CD4-positive, CD25-positive, alpha-beta regulatory T cell (primary cell): ENCODE results near the gene IRS2. TPM values are rescaled to one million over a fixed set of nuclear protein-coding genes. Genes with fewer than 3 reads are reported as not detected.

Experiments used
- ATAC-seq, 2 donors: fragments of 150-1000 bp; cut with Tn5 transposase; one replicate each; pipeline ENCODE4 v1.10.0; 2021; ENCODE audit warnings: low read depth in 2 of 2, moderate number of reproducible peaks in 2 of 2, moderate library complexity in 1 of 2
- DNase-seq, 3 donors: peaks; one replicate each; pipeline versions ENCODE4 v3.0.0 to v3.0.0-alpha.2; 2012 to 2022; ENCODE audit warnings: mixed read lengths in 1 of 3
- H3K27ac ChIP-seq: one replicate; pipeline ENCODE4 v1.7.0; 2013; ENCODE audit warnings: mild to moderate bottlenecking, low read length; ENCODE audit not compliant: insufficient read depth, poor library complexity, severe bottlenecking
- H3K27me3 ChIP-seq: one replicate; pipeline ENCODE4 v1.7.0; 2013; ENCODE audit warnings: low read length; ENCODE audit not compliant: control insufficient read depth, insufficient read depth
- H3K36me3 ChIP-seq: one replicate; pipeline ENCODE4 v1.7.0; 2013; ENCODE audit warnings: mild to moderate bottlenecking, low read length, moderate library complexity; ENCODE audit not compliant: control insufficient read depth, insufficient read depth
- H3K4me1 ChIP-seq: 2 replicates; pipeline ENCODE4 v1.7.0; 2013; ENCODE audit warnings: mild to moderate bottlenecking, low read length; ENCODE audit not compliant: insufficient read depth, control insufficient read depth, poor library complexity, severe bottlenecking
- H3K4me3 ChIP-seq: one replicate; pipeline ENCODE4 v1.7.0; 2013; ENCODE audit warnings: low read depth, mild to moderate bottlenecking, low read length, moderate library complexity
- H3K9me3 ChIP-seq, 2 experiments: 1 replicate in 1 of 2; 2 replicates in 1 of 2; pipeline ENCODE4 v1.7.0; 2013; ENCODE audit warnings: low read length in 2 of 2, mild to moderate bottlenecking in 1 of 2, moderate library complexity in 1 of 2; ENCODE audit not compliant: control insufficient read depth in 2 of 2
- H3K27ac Mint-ChIP-seq, 3 donors: one replicate each; pipeline ENCODE4 v1.8.0; 2020 to 2022; ENCODE audit warnings: mild to moderate bottlenecking in 3 of 3, mixed read lengths in 3 of 3, moderate library complexity in 2 of 3
- H3K27me3 Mint-ChIP-seq: one replicate; pipeline ENCODE4 v1.8.0; 2022; ENCODE audit warnings: mild to moderate bottlenecking, mixed read lengths
- H3K36me3 Mint-ChIP-seq: one replicate; pipeline ENCODE4 v1.8.0; 2020; ENCODE audit warnings: mixed read lengths
- H3K4me1 Mint-ChIP-seq, 4 donors: one replicate each; pipeline ENCODE4 v1.8.0; 2020 to 2022; ENCODE audit warnings: mixed read lengths in 4 of 4, mild to moderate bottlenecking in 1 of 4
- H3K4me3 Mint-ChIP-seq, 4 donors: one replicate each; pipeline ENCODE4 v1.8.0; 2020 to 2022; ENCODE audit warnings: mild to moderate bottlenecking in 4 of 4, mixed read lengths in 4 of 4, moderate library complexity in 3 of 4
- H3K9me3 Mint-ChIP-seq, 7 donors: one replicate each; pipeline ENCODE4 v1.8.0; 2020 to 2022; ENCODE audit warnings: mixed read lengths in 7 of 7, mild to moderate bottlenecking in 3 of 7, moderate library complexity in 2 of 7
- polyA plus RNA-seq, 4 donors: library from polyadenylated mRNA; unstranded; fragments of 300-500 nt; fragmentation: Illumina TruSeq; gene quantifications; one replicate each; pipeline ENCODE4 v1.2.3, GENCODE V29; 2021
- total RNA-seq: library from RNA; stranded (reverse); gene quantifications from one replicate; pipeline ENCODE4 v1.2.3, GENCODE V29; 2022

IRS2 gene
- total and polyA plus RNA-seq, 5 donors from 2014 or later = 1.9 to 86.7 (median 2.7) TPM

DNA sequence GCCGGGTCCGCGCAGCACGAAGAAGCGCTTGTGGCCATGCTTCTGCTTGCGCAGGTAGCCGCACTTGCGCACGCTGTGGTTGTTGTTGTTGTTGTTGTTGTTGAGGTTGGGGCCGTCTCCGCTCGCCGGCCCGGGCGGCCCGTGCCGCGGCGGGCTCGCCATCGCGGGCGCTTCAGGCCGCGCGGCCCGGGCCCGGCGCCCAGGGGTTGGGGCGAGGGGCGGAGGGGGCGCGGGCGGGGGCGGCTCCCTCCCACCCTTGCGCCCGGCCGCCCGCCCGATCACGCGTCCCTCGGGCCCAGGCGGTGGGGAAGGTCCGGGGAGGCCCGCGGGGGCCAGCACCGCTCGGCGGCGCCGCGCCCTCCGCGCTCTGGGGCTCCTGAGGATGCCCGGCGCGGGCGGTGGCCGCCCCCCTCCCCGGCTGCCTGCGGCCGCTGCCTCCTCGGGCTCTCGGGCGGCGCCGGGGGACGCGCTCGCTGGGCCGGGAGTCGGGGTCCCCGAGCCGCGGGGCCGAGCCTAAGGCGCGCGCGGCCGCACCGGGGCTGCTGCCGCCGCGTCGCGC, 412 bp downstream of the IRS2 start:
- Mint-ChIP-seq H3K4me1 (peaks cover 11 to 25% (median 22%) of the 10 kb centered on the region in 4 donors), H3K27ac (peak overlapping the region in 1 of 3 donors; percentile 78), H3K4me3 (peak overlapping the region; percentile 68 to 94 (median 80)), H3K9me3 (peaks cover 0 to 3% (median 0%) of the 10 kb centered on the region in 7 donors), H3K27me3 (peaks cover 14% of the 10 kb centered on the region), H3K36me3 (peaks cover 3% of the 10 kb centered on the region)
- Histone ChIP-seq H3K27ac (peak overlapping the region; percentile 61), H3K4me3 (no peak overlapping the region), H3K4me1 (peaks cover 15% of the 10 kb centered on the region), H3K36me3 (peaks cover 3% of the 10 kb centered on the region), H3K27me3 (peaks cover 3% of the 10 kb centered on the region), H3K9me3 (no peaks in the 10 kb centered on the region)
- DNase-seq (peak in 1 of 3 donors; percentile 51), ATAC-seq (peak; percentile 10 to 13)

DNA sequence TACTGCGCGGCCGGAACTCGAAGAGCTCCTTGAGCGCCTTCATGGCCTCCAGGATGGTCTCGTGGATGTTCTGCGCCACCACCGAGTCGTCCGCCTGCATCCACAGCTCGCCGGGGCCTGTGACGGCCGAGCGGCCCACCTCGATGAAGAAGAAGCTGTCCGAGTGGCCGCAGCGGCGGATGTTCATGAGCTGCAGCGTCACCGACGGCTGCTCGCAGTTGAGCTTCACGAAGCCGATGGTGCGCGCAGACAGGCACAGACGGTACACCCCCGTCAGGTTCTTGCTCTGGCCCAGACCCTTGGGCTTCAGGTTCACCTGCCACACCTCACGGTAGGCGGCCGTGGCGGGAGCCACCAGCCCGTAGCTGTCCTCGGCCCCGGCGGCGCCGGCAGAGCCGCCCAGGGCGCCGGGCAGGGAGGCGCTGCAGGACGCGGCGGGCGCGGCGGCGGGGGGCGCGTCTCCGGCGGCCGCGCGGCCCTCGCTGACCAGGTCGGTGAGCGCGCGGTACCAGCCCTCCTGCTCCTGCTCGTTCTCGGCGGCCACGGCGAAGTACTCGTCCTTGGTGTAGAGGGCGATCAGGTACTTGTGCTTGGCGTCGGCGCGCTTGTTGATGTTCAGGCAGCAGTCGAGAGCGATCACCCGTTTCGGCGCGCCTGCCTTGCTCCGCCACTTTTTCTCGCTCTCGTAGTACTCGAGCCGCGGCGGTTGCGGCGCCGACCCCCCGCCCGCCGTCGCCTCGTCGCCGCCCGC, 1.1 kb downstream of the IRS2 start:
- H3K27me3 ChIP-seq = peaks cover 3% of the 10 kb centered on the region
- Mint-ChIP-seq H3K27me3 (peaks cover 10% of the 10 kb centered on the region), H3K9me3 (peaks cover 0 to 3% (median 0%) of the 10 kb centered on the region in 7 donors), H3K4me1 (peaks cover 11 to 28% (median 26%) of the 10 kb centered on the region in 4 donors), H3K4me3 (peak overlapping the region; percentile 81 to 85 (median 82)), H3K36me3 (peaks cover 8% of the 10 kb centered on the region), H3K27ac (peak overlapping the region in 2 of 3 donors; percentile 60 to 83)
- no peaks in the 10 kb centered on the region for H3K9me3 ChIP-seq
- H3K36me3 ChIP-seq = peaks cover 3% of the 10 kb centered on the region
- H3K4me1 ChIP-seq = peaks cover 21% of the 10 kb centered on the region
- peak overlapping the region; percentile 40 for H3K4me3 ChIP-seq
- DNase-seq (peak in 2 of 3 donors; percentile 54 to 68), ATAC-seq (peak in 1 of 2 donors; percentile 0)
- peak overlapping the region; percentile 61 for H3K27ac ChIP-seq

DNA sequence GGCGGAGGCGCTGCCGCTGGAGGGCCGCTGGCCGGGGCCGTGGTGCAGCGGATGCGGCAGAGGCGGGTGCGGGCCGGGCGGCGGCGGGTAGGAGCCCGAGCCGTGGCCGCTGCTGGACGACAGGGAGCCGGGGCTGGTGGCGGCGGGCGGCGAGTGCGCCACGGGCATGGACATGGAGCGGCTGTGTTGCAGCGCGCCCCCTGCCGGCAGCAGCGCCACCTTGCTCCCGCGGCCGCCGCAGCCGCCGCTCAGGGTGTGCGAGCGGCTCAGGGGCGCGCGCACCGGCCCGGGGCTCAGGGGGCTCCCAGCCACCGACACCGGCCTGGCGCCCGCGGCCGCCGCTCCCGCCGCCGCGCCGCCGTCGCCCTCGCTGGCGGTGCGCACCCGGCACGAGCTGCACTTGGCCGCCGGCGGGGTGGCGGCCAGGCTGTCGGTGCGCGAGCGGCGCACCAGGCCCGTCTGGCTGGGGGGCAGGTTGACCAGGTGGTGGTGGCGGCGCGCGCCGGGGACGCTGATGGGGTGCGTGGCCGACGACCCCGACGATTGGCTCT, 1.7 kb downstream of the IRS2 start:
- peak overlapping the region in 2 of 3 donors; percentile 60 to 83 for H3K27ac Mint-ChIP-seq
- H3K4me3 ChIP-seq = peak overlapping the region; percentile 40
- H3K9me3 Mint-ChIP-seq = peaks cover 0 to 3% (median 0%) of the 10 kb centered on the region in 7 donors
- DNase-seq (peak; percentile 40 to 67 (median 67)), ATAC-seq (peak in 1 of 2 donors; percentile 15)
- H3K9me3 ChIP-seq = no peaks in the 10 kb centered on the region
- H3K4me1 ChIP-seq = peaks cover 28% of the 10 kb centered on the region
- H3K27me3 Mint-ChIP-seq = peaks cover 10% of the 10 kb centered on the region
- H3K27me3 ChIP-seq = peaks cover 3% of the 10 kb centered on the region
- H3K36me3 ChIP-seq = peaks cover 3% of the 10 kb centered on the region
- peak overlapping the region; percentile 81 to 85 (median 82) for H3K4me3 Mint-ChIP-seq
- H3K4me1 Mint-ChIP-seq = peaks cover 18 to 35% (median 31%) of the 10 kb centered on the region in 4 donors
- H3K27ac ChIP-seq = no peak overlapping the region
- H3K36me3 Mint-ChIP-seq = peaks cover 8% of the 10 kb centered on the region

DNA sequence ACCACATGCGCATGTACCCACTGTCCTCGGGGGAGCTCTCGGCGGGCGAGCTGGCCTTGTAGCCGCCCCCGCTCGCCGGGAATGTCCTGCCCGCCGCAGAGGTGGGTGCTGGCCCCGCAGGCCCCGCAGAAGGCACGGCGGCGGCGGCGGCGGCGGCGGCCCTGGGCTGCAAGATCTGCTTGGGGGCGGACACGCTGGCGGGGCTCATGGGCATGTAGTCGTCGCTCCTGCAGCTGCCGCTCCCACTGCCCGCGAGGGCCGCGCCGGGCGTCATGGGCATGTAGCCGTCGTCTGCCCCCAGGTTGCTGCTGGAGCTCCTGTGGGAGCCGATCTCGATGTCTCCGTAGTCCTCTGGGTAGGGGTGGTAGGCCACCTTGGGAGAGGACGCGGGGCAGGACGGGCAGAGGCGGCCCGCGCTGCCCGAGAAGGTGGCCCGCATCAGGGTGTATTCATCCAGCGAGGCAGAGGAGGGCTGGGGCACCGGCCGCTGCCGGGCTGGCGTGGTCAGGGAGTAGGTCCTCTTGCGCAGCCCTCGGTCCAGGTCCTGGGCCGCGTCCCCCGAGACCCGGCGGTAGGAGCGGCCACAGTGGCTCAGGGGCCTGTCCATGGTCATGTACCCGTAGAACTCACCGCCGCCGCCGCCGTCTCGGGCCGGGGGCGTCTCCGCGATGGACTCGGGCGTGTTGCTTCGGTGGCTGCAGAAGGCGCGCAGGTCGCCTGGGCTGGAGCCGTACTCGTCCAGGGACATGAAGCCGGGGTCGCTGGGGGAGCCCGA, 2.4 kb downstream of the IRS2 start:
- Mint-ChIP-seq H3K4me1 (peaks cover 24 to 37% (median 32%) of the 10 kb centered on the region in 4 donors), H3K27me3 (peaks cover 5% of the 10 kb centered on the region), H3K9me3 (peaks cover 0 to 3% (median 0%) of the 10 kb centered on the region in 7 donors), H3K4me3 (peak overlapping the region in 2 of 4 donors; percentile 15 to 24), H3K27ac (peak overlapping the region in 1 of 3 donors; percentile 56), H3K36me3 (peaks cover 8% of the 10 kb centered on the region)
- no peak for DNase-seq
- H3K4me3 ChIP-seq = no peak overlapping the region
- peaks cover 3% of the 10 kb centered on the region for H3K36me3 ChIP-seq
- no peak for ATAC-seq
- peaks cover 3% of the 10 kb centered on the region for H3K27me3 ChIP-seq
- no peaks in the 10 kb centered on the region for H3K9me3 ChIP-seq
- no peak overlapping the region for H3K27ac ChIP-seq
- peaks cover 34% of the 10 kb centered on the region for H3K4me1 ChIP-seq

DNA sequence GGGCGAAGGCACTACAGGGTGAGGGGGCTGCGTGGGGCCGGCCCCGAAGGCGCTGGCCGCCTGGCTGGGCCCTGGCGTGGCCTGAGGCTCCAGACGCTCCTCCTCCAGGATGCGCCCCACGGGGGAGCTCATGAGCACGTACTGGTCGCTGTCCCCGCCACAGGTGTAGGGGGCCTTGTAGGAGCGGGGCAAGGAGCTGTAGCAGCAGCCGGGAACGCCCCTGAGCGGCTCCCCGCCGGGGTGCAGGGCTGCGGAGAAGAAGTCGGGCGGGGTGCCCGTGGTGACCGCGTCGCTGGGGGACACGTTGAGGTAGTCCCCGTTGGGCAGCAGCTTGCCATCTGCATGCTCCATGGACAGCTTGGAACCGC, 3.0 kb downstream of the IRS2 start:
- Histone ChIP-seq H3K9me3 (no peaks in the 10 kb centered on the region), H3K4me1 (peaks cover 40% of the 10 kb centered on the region), H3K36me3 (peaks cover 3% of the 10 kb centered on the region), H3K4me3 (no peak overlapping the region), H3K27me3 (no peaks in the 10 kb centered on the region), H3K27ac (no peak overlapping the region)
- peaks cover 28 to 37% (median 32%) of the 10 kb centered on the region in 4 donors for H3K4me1 Mint-ChIP-seq
- H3K36me3 Mint-ChIP-seq = peaks cover 8% of the 10 kb centered on the region
- H3K27me3 Mint-ChIP-seq = no peaks in the 10 kb centered on the region
- DNase-seq (peak in 1 of 3 donors; percentile 31), ATAC-seq (no peak)
- peak overlapping the region in 2 of 4 donors; percentile 16 to 38 for H3K4me3 Mint-ChIP-seq
- no peak overlapping the region for H3K27ac Mint-ChIP-seq
- H3K9me3 Mint-ChIP-seq = peaks cover 0 to 3% (median 0%) of the 10 kb centered on the region in 7 donors

DNA sequence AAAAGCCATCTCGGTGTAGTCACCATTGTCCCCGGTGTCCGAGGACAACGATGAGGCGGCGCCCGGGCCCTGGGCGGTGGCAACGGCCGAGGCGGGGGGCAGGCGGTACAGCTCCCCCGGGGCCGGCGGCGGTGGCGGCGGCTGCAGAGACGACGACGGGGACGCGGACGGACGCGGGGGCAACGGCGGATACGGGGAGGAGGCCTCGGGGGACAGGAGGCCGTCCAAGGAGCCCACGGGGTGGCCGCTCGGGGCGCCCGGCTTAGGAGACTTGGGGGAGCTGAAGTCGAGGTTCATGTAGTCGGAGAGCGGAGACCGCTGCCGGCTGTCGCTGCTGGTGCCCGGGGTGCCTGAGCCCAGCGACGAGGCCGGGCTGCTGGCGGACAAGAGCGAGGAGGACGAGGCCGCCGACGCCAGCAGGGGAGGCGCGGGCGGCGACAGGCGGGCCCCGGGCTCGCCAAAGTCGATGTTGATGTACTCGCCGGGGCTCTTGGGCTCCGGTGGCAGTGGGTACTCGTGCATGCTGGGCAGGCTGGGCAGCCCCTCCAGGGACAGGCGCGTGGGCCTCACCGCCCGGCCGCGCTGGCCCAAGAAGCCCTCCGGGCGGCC, 3.5 kb downstream of the IRS2 start:
- Mint-ChIP-seq H3K27me3 (no peaks in the 10 kb centered on the region), H3K36me3 (peaks cover 8% of the 10 kb centered on the region), H3K27ac (peak overlapping the region in 1 of 3 donors; percentile 91), H3K4me1 (peaks cover 28 to 38% (median 34%) of the 10 kb centered on the region in 4 donors), H3K9me3 (peaks cover 0 to 3% (median 0%) of the 10 kb centered on the region in 7 donors), H3K4me3 (peak overlapping the region; percentile 36 to 82 (median 64))
- DNase-seq (no peak), ATAC-seq (no peak)
- peaks cover 45% of the 10 kb centered on the region for H3K4me1 ChIP-seq
- H3K36me3 ChIP-seq = peaks cover 3% of the 10 kb centered on the region
- H3K27me3 ChIP-seq = no peaks in the 10 kb centered on the region
- no peak overlapping the region for H3K27ac ChIP-seq
- H3K4me3 ChIP-seq = no peak overlapping the region
- no peaks in the 10 kb centered on the region for H3K9me3 ChIP-seq
